GM23338 (cell line): Measurements from ENCODE around the gene CHRNA3. TPM values are rescaled to one million over a fixed set of nuclear protein-coding genes. Genes with fewer than 3 reads are reported as not detected.

ENCODE experiments used
- ATAC-seq: fragments of 200-7000 bp; cut with Tn5 transposase; 3 replicates; pipeline ENCODE4 v1.9.1; 2020
- DNase-seq: peaks from one replicate; pipeline ENCODE4 v3.0.0-alpha.2; 2015; ENCODE audit warnings: low spot score
- H2AFZ ChIP-seq: fragments of 200-600 bp; sonication (generic); 2 replicates; pipeline ENCODE4 v1.8.0; 2016; ENCODE audit warnings: antibody characterized with exemption, mild to moderate bottlenecking, moderate library complexity
- H3F3A ChIP-seq: fragments of 200-600 bp; sonication (generic); replicated peaks from 2 replicates; pipeline ENCODE4 v1.8.0; 2017; ENCODE audit warnings: antibody characterized with exemption, mixed run types, low read depth
- H3K27ac ChIP-seq: fragments of 200-600 bp; sonication (generic); 2 replicates; pipeline ENCODE4 v1.6.1; 2016; ENCODE audit warnings: low read depth
- H3K27me3 ChIP-seq: fragments of 200-600 bp; sonication (generic); 2 replicates; pipeline ENCODE4 v1.8.0; 2016; ENCODE audit warnings: mild to moderate bottlenecking, mixed run types, moderate library complexity; ENCODE audit not compliant: insufficient read depth
- H3K36me3 ChIP-seq: fragments of 200-600 bp; sonication (generic); 2 replicates; pipeline ENCODE4 v1.8.0; 2016; ENCODE audit warnings: mild to moderate bottlenecking; ENCODE audit not compliant: insufficient read depth
- H3K4me1 ChIP-seq: fragments of 200-600 bp; sonication (generic); 2 replicates; pipeline ENCODE4 v1.8.0; 2016; ENCODE audit warnings: mild to moderate bottlenecking, moderate library complexity; ENCODE audit not compliant: insufficient read depth
- H3K4me2 ChIP-seq: fragments of 200-600 bp; sonication (generic); 2 replicates; pipeline ENCODE4 v1.7.1; 2017; ENCODE audit warnings: mixed run types
- H3K4me3 ChIP-seq: fragments of 200-600 bp; sonication (generic); 2 replicates; pipeline ENCODE4 v1.6.1; 2016; ENCODE audit warnings: mixed run types
- H3K79me2 ChIP-seq: fragments of 200-600 bp; sonication (generic); replicated peaks from 2 replicates; pipeline ENCODE4 v1.8.0; 2017; ENCODE audit warnings: mild to moderate bottlenecking; ENCODE audit not compliant: insufficient read depth
- H3K9me2 ChIP-seq: fragments of 200-600 bp; sonication (generic); 2 replicates; pipeline ENCODE4 v1.8.0; 2017; ENCODE audit not compliant: insufficient read depth
- H4K20me1 ChIP-seq: fragments of 200-600 bp; sonication (generic); replicated peaks from 2 replicates; pipeline ENCODE4 v1.8.0; 2017; ENCODE audit warnings: mild to moderate bottlenecking; ENCODE audit not compliant: insufficient read depth
- H3K27ac Mint-ChIP-seq: 2 replicates; pipeline ENCODE4 v1.8.0; 2020; ENCODE audit warnings: inconsistent platforms, mild to moderate bottlenecking, moderate library complexity, mixed read lengths
- H3K27me3 Mint-ChIP-seq: 3 replicates; pipeline ENCODE4 v1.8.0; 2022; ENCODE audit warnings: low read depth, mild to moderate bottlenecking, moderate library complexity, mixed read lengths, inconsistent platforms; ENCODE audit not compliant: insufficient read depth, poor library complexity
- H3K36me3 Mint-ChIP-seq: 3 replicates; pipeline ENCODE4 v1.8.0; 2021; ENCODE audit warnings: low read depth, mild to moderate bottlenecking, inconsistent platforms, moderate library complexity, mixed read lengths
- H3K4me1 Mint-ChIP-seq: 3 replicates; pipeline ENCODE4 v1.8.0; 2020; ENCODE audit warnings: mild to moderate bottlenecking, inconsistent platforms, mixed read lengths
- H3K4me3 Mint-ChIP-seq: 3 replicates; pipeline ENCODE4 v1.8.0; 2021; ENCODE audit warnings: moderate library complexity, mild to moderate bottlenecking, inconsistent platforms, mixed read lengths
- H3K9me3 Mint-ChIP-seq: 3 replicates; pipeline ENCODE4 v1.8.0; 2020; ENCODE audit warnings: moderate library complexity, mild to moderate bottlenecking, inconsistent platforms, mixed read lengths
- CREB1 ChIP-seq: fragments of 250-450 bp; sonication (Bioruptor Pico); IDR thresholded peaks from 2 replicates; pipeline ENCODE4 v1.5.0; 2020; ENCODE audit warnings: low read depth, mild to moderate bottlenecking, moderate library complexity
- EZH2 ChIP-seq: fragments of 200-600 bp; sonication (generic); IDR thresholded peaks from one replicate; pipeline ENCODE4 v1.8.0; 2017; ENCODE audit warnings: antibody characterized with exemption, mild to moderate bottlenecking, low read depth; ENCODE audit not compliant: unreplicated experiment
- EZH2phosphoT487 ChIP-seq: fragments of 200-600 bp; sonication (generic); IDR thresholded peaks from one replicate; pipeline ENCODE4 v1.8.1; 2018; ENCODE audit warnings: antibody characterized with exemption; ENCODE audit not compliant: unreplicated experiment
- JUNB ChIP-seq: IDR thresholded peaks from one replicate; pipeline ENCODE4 v1.6.1; 2016; ENCODE audit warnings: antibody characterized with exemption; ENCODE audit not compliant: unreplicated experiment
- NANOG ChIP-seq: IDR thresholded peaks from 2 replicates; pipeline ENCODE4 v1.6.1; 2016; ENCODE audit warnings: antibody characterized with exemption, borderline replicate concordance
- POLR2AphosphoS5 ChIP-seq: IDR thresholded peaks from 2 replicates; pipeline ENCODE4 v1.6.1; 2016; ENCODE audit warnings: antibody characterized with exemption, low read depth
- STAT1 ChIP-seq: IDR thresholded peaks from one replicate; pipeline ENCODE4 v1.6.1; 2016; ENCODE audit warnings: antibody characterized with exemption; ENCODE audit not compliant: unreplicated experiment
- ZNF114 ChIP-seq: fragments of 250-450 bp; sonication (Bioruptor Pico); IDR thresholded peaks from 2 replicates; pipeline ENCODE4 v1.5.0; 2020; ENCODE audit warnings: mild to moderate bottlenecking, moderate library complexity
- ZNF331 ChIP-seq: fragments of 250-450 bp; sonication (Bioruptor Pico); IDR thresholded peaks from 2 replicates; pipeline ENCODE4 v1.5.0; 2020; ENCODE audit warnings: low read depth, mild to moderate bottlenecking, moderate library complexity
- polyA plus RNA-seq: library from polyadenylated mRNA; unstranded; fragments of >200 nt; fragmentation: Nextera tagmentation; extraction: Ambion mirVana; gene quantifications from 2 replicates; pipeline ENCODE4 v1.2.1, GENCODE V29; 2016
- total RNA-seq: library from RNA; depleted of rRNA; stranded (reverse); fragments of >200 nt; shearing (Covaris generic); gene quantifications from 2 replicates; pipeline ENCODE4 v1.2.3, GENCODE V29; 2014
- TF ChIP-seq, protein P1 (sequence below): fragments of 250-450 bp; sonication (Bioruptor Pico); IDR thresholded peaks from 2 replicates; pipeline ENCODE4 v1.5.0; 2020; ENCODE audit warnings: mild to moderate bottlenecking, moderate library complexity
- TF ChIP-seq, protein P2 (sequence below): IDR thresholded peaks from one replicate; pipeline ENCODE4 v1.6.1; 2018; ENCODE audit warnings: antibody characterized with exemption; ENCODE audit not compliant: unreplicated experiment
- TF ChIP-seq, protein P3 (sequence below): IDR thresholded peaks from 2 replicates; pipeline ENCODE4 v1.6.1; 2016; ENCODE audit warnings: antibody characterized with exemption
- TF ChIP-seq, protein P4 (sequence below), 2 experiments: fragments of 200-600 bp in 1 of 2; sonication (generic) in 1 of 2; conservative IDR thresholded peaks; 2 replicates each; pipeline versions ENCODE4 v1.5.1 to v1.6.1; 2016 to 2017; ENCODE audit warnings: antibody characterized with exemption in 2 of 2, low read depth in 2 of 2, mild to moderate bottlenecking in 2 of 2, moderate library complexity in 1 of 2

CHRNA3 gene
- total and polyA plus RNA-seq, 2 experiments from 2014 or later = 2.9 to 3.5 TPM

DNA sequence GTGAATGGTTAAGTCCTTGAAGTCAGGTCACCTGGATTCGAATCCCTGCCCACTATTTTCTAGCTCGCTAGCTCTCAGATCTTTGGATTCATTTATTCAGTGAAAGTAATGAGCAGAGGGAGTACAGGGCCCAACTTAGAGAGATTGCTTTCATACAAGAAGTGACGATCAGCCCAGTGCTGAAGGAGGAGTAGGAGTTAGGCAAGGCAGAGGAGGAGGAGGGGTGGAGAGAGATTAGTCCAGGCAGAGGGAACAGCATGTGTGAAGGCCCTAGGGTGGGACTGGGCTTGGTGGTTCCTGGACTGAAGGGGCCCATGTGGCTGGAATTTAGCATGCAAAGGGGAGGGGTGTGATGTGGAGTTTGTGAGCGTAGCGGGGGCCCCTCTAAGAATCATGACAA lies 59.3 kb downstream of the CHRNA3 start:
- Histone ChIP-seq H4K20me1 (no peaks in the 10 kb centered on the region), H3K4me3 (no peak overlapping the region), H3K9me2 (no peaks in the 10 kb centered on the region), H3K36me3 (no peaks in the 10 kb centered on the region), H3K4me2 (no peak overlapping the region), H3K27me3 (no peaks in the 10 kb centered on the region), H3F3A (peaks cover 7% of the 10 kb centered on the region; the same call in 1 of the 2 replicates), H3K27ac (no peak overlapping the region), H3K4me1 (no peaks in the 10 kb centered on the region; the same call in 1 of the 2 replicates), H2AFZ (peak overlapping the region; percentile 78), H3K79me2 (peaks cover 2% of the 10 kb centered on the region)
- ATAC-seq (no peak), DNase-seq (no peak)
- no peaks in the 10 kb centered on the region for H3K9me3 Mint-ChIP-seq
- H3K27ac Mint-ChIP-seq = no peak overlapping the region
- H3K36me3 Mint-ChIP-seq = no peaks in the 10 kb centered on the region; the same call in 2 of the 3 replicates
- TF ChIP-seq, protein P1, sequence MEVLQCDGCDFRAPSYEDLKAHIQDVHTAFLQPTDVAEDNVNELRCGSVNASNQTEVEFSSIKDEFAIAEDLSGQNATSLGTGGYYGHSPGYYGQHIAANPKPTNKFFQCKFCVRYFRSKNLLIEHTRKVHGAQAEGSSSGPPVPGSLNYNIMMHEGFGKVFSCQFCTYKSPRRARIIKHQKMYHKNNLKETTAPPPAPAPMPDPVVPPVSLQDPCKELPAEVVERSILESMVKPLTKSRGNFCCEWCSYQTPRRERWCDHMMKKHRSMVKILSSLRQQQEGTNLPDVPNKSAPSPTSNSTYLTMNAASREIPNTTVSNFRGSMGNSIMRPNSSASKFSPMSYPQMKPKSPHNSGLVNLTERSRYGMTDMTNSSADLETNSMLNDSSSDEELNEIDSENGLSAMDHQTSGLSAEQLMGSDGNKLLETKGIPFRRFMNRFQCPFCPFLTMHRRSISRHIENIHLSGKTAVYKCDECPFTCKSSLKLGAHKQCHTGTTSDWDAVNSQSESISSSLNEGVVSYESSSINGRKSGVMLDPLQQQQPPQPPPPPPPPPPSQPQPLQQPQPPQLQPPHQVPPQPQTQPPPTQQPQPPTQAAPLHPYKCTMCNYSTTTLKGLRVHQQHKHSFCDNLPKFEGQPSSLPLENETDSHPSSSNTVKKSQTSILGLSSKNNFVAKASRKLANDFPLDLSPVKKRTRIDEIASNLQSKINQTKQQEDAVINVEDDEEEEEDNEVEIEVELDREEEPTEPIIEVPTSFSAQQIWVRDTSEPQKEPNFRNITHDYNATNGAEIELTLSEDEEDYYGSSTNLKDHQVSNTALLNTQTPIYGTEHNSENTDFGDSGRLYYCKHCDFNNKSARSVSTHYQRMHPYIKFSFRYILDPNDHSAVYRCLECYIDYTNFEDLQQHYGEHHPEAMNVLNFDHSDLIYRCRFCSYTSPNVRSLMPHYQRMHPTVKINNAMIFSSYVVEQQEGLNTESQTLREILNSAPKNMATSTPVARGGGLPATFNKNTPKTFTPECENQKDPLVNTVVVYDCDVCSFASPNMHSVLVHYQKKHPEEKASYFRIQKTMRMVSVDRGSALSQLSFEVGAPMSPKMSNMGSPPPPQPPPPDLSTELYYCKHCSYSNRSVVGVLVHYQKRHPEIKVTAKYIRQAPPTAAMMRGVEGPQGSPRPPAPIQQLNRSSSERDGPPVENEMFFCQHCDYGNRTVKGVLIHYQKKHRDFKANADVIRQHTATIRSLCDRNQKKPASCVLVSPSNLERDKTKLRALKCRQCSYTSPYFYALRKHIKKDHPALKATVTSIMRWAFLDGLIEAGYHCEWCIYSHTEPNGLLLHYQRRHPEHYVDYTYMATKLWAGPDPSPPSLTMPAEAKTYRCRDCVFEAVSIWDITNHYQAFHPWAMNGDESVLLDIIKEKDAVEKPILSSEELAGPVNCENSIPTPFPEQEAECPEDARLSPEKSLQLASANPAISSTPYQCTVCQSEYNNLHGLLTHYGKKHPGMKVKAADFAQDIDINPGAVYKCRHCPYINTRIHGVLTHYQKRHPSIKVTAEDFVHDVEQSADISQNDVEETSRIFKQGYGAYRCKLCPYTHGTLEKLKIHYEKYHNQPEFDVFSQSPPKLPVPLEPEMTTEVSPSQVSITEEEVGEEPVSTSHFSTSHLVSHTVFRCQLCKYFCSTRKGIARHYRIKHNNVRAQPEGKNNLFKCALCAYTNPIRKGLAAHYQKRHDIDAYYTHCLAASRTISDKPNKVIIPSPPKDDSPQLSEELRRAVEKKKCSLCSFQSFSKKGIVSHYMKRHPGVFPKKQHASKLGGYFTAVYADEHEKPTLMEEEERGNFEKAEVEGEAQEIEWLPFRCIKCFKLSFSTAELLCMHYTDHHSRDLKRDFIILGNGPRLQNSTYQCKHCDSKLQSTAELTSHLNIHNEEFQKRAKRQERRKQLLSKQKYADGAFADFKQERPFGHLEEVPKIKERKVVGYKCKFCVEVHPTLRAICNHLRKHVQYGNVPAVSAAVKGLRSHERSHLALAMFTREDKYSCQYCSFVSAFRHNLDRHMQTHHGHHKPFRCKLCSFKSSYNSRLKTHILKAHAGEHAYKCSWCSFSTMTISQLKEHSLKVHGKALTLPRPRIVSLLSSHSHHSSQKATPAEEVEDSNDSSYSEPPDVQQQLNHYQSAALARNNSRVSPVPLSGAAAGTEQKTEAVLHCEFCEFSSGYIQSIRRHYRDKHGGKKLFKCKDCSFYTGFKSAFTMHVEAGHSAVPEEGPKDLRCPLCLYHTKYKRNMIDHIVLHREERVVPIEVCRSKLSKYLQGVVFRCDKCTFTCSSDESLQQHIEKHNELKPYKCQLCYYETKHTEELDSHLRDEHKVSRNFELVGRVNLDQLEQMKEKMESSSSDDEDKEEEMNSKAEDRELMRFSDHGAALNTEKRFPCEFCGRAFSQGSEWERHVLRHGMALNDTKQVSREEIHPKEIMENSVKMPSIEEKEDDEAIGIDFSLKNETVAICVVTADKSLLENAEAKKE (CRISPR knock-in tag) = no peak
- TF ChIP-seq POLR2AphosphoS5 (no peak), ZNF331 (CRISPR knock-in tag) (no peak), EZH2phosphoT487 (no peak), JUNB (no peak), EZH2 (no peak), STAT1 (no peak), ZNF114 (CRISPR knock-in tag) (no peak), NANOG (no peak), CREB1 (CRISPR knock-in tag) (no peak)
- TF ChIP-seq, protein P2, sequence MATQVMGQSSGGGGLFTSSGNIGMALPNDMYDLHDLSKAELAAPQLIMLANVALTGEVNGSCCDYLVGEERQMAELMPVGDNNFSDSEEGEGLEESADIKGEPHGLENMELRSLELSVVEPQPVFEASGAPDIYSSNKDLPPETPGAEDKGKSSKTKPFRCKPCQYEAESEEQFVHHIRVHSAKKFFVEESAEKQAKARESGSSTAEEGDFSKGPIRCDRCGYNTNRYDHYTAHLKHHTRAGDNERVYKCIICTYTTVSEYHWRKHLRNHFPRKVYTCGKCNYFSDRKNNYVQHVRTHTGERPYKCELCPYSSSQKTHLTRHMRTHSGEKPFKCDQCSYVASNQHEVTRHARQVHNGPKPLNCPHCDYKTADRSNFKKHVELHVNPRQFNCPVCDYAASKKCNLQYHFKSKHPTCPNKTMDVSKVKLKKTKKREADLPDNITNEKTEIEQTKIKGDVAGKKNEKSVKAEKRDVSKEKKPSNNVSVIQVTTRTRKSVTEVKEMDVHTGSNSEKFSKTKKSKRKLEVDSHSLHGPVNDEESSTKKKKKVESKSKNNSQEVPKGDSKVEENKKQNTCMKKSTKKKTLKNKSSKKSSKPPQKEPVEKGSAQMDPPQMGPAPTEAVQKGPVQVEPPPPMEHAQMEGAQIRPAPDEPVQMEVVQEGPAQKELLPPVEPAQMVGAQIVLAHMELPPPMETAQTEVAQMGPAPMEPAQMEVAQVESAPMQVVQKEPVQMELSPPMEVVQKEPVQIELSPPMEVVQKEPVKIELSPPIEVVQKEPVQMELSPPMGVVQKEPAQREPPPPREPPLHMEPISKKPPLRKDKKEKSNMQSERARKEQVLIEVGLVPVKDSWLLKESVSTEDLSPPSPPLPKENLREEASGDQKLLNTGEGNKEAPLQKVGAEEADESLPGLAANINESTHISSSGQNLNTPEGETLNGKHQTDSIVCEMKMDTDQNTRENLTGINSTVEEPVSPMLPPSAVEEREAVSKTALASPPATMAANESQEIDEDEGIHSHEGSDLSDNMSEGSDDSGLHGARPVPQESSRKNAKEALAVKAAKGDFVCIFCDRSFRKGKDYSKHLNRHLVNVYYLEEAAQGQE = no peak
- TF ChIP-seq, protein P3, sequence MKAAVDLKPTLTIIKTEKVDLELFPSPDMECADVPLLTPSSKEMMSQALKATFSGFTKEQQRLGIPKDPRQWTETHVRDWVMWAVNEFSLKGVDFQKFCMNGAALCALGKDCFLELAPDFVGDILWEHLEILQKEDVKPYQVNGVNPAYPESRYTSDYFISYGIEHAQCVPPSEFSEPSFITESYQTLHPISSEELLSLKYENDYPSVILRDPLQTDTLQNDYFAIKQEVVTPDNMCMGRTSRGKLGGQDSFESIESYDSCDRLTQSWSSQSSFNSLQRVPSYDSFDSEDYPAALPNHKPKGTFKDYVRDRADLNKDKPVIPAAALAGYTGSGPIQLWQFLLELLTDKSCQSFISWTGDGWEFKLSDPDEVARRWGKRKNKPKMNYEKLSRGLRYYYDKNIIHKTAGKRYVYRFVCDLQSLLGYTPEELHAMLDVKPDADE = no peak
- TF ChIP-seq, protein P4, sequence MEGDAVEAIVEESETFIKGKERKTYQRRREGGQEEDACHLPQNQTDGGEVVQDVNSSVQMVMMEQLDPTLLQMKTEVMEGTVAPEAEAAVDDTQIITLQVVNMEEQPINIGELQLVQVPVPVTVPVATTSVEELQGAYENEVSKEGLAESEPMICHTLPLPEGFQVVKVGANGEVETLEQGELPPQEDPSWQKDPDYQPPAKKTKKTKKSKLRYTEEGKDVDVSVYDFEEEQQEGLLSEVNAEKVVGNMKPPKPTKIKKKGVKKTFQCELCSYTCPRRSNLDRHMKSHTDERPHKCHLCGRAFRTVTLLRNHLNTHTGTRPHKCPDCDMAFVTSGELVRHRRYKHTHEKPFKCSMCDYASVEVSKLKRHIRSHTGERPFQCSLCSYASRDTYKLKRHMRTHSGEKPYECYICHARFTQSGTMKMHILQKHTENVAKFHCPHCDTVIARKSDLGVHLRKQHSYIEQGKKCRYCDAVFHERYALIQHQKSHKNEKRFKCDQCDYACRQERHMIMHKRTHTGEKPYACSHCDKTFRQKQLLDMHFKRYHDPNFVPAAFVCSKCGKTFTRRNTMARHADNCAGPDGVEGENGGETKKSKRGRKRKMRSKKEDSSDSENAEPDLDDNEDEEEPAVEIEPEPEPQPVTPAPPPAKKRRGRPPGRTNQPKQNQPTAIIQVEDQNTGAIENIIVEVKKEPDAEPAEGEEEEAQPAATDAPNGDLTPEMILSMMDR (conservative IDR thresholded peaks at IDR 0.05; ENCODE audit: low read depth in 2 of 2) = no peak
- no peak overlapping the region for H3K4me3 Mint-ChIP-seq
- peaks cover 5% of the 10 kb centered on the region for H3K27me3 Mint-ChIP-seq
- peaks cover 17% of the 10 kb centered on the region for H3K4me1 Mint-ChIP-seq
